Measurements from ENCODE around the gene ENHO.

DNA sequence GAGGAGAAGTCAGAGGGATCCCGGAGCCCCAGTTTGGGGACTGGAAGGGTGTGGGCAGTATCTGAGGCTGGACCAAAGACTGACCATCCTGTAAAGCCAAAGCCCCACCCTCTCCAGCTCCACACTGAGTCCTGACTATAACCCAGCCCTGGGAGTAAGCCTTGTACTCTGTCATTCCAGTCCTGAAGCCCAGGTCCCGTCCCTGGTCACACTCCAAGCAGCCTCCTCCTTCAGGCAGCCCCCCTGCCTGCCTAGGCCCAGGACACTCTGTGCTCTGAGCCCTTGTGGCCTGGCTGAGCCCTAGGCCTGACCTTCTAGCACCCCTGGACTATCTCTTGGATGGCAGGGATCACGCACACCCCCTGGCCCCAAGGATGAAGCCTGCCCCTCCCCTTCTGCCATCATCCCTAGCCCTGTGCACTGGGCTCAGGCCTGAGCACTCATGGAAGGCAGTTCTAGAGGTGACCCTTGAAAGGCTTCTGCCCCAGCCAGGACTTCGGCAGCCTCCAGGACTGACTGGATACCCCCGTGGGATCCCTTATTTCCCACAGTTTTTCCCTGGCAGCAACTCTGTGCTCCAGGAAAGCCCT lies 28.0 kb upstream of the ENHO start:
- no peak for TF ChIP-seq EZH2 (IDR thresholded peaks at IDR 0.05; ENCODE audit: borderline replicate concordance, low read length)
- TF ChIP-seq, protein P1, sequence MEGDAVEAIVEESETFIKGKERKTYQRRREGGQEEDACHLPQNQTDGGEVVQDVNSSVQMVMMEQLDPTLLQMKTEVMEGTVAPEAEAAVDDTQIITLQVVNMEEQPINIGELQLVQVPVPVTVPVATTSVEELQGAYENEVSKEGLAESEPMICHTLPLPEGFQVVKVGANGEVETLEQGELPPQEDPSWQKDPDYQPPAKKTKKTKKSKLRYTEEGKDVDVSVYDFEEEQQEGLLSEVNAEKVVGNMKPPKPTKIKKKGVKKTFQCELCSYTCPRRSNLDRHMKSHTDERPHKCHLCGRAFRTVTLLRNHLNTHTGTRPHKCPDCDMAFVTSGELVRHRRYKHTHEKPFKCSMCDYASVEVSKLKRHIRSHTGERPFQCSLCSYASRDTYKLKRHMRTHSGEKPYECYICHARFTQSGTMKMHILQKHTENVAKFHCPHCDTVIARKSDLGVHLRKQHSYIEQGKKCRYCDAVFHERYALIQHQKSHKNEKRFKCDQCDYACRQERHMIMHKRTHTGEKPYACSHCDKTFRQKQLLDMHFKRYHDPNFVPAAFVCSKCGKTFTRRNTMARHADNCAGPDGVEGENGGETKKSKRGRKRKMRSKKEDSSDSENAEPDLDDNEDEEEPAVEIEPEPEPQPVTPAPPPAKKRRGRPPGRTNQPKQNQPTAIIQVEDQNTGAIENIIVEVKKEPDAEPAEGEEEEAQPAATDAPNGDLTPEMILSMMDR (conservative IDR thresholded peaks at IDR 0.05 in 1 of 2, IDR thresholded peaks at IDR 0.05 in 1 of 2; ENCODE audit: extremely low read depth in 1 of 2, insufficient read depth in 1 of 2, low read depth in 1 of 2, low read length in 2 of 2): no peak

Measured in mammary epithelial cell (primary cell).